Upper lobe of left lung (tissue), 6 donors: ENCODE measurements around the gene CRYM. TPM values are rescaled to one million over a fixed set of nuclear protein-coding genes. Genes with fewer than 3 reads are reported as not detected.

Experiments
- ATAC-seq, 2 donors: fragments of 200-7000 bp; cut with Tn5 transposase; one replicate each; pipeline ENCODE4 v1.9.1; 2022; ENCODE audit warnings: mild to moderate bottlenecking in 2 of 2, moderate library complexity in 2 of 2; ENCODE audit not compliant: low FRiP score in 2 of 2
- DNase-seq, 2 donors: peaks; one replicate each; pipeline ENCODE4 v3.0.0-alpha.2; 2019 to 2020
- H3K27ac ChIP-seq, 4 donors: fragments of 200-600 bp; sonication (generic); one replicate each; pipeline ENCODE4 v1.5.1; 2016 to 2019
- H3K27me3 ChIP-seq, 4 donors: fragments of 200-600 bp; sonication (generic); one replicate each; pipeline ENCODE4 v1.5.1; 2017 to 2019
- H3K36me3 ChIP-seq, 4 donors: fragments of 200-600 bp; sonication (generic); one replicate each; pipeline ENCODE4 v1.5.1; 2016 to 2019
- H3K4me1 ChIP-seq, 4 donors: fragments of 200-600 bp; sonication (generic); one replicate each; pipeline ENCODE4 v1.5.1; 2018 to 2019
- H3K4me3 ChIP-seq, 4 donors: fragments of 200-600 bp; sonication (generic); one replicate each; pipeline ENCODE4 v1.5.1; 2017 to 2019; ENCODE audit warnings: mild to moderate bottlenecking in 2 of 4, moderate library complexity in 1 of 4
- H3K9me3 ChIP-seq, 4 donors: fragments of 200-600 bp; sonication (generic); one replicate each; pipeline ENCODE4 v1.5.1; 2018 to 2019
- EP300 ChIP-seq, 4 donors: sonication (generic); formaldehyde crosslinking; IDR thresholded peaks; one replicate each; pipeline ENCODE4 v1.5.1; 2017; ENCODE audit warnings: antibody characterized with exemption in 4 of 4, control low read depth in 2 of 4
- POLR2A ChIP-seq, 4 donors: fragments of 450-650 bp; IDR thresholded peaks; one replicate each; pipeline ENCODE4 v1.5.1; 2016 to 2017; ENCODE audit warnings: antibody characterized with exemption in 4 of 4, mild to moderate bottlenecking in 2 of 4
- POLR2AphosphoS5 ChIP-seq, 2 donors: sonication (generic); formaldehyde crosslinking; IDR thresholded peaks; one replicate each; pipeline ENCODE4 v1.5.1; 2017; ENCODE audit warnings: antibody characterized with exemption in 2 of 2
- WGBS, 2 donors: methylation state at CpG; one replicate each; pipeline ENCODE4 v1.1.5; 2017 to 2018; 5-methylcytosine and 5-hydroxymethylcytosine counted together
- total RNA-seq, 6 donors: library from RNA; depleted of rRNA in 4 of 6; stranded (reverse); fragments of >200 nt in 4 of 6; gene quantifications; one replicate each; pipeline versions ENCODE4 v1.1.0 to v1.2.1, GENCODE V29; 2016 to 2021
- TF ChIP-seq, protein P1 (sequence below), 6 experiments: fragments of 450-650 bp in 4 of 6; fragments of 200-600 bp in 2 of 6; sonication (generic) in 2 of 6; IDR thresholded peaks; one replicate each; pipeline ENCODE4 v1.5.1; 2016 to 2019; ENCODE audit warnings: antibody characterized with exemption in 6 of 6
- donor health status: DM: no; HTN: no; CAD: no; lungs with moderate emphysema.
- donor health status: DM: no; HTN: yes; CAD: no; lungs with severe emphysema.

The CRYM gene
- total RNA-seq, 6 donors from 2014 or later = 2.0 to 18.6 (median 7.8) TPM

DNA sequence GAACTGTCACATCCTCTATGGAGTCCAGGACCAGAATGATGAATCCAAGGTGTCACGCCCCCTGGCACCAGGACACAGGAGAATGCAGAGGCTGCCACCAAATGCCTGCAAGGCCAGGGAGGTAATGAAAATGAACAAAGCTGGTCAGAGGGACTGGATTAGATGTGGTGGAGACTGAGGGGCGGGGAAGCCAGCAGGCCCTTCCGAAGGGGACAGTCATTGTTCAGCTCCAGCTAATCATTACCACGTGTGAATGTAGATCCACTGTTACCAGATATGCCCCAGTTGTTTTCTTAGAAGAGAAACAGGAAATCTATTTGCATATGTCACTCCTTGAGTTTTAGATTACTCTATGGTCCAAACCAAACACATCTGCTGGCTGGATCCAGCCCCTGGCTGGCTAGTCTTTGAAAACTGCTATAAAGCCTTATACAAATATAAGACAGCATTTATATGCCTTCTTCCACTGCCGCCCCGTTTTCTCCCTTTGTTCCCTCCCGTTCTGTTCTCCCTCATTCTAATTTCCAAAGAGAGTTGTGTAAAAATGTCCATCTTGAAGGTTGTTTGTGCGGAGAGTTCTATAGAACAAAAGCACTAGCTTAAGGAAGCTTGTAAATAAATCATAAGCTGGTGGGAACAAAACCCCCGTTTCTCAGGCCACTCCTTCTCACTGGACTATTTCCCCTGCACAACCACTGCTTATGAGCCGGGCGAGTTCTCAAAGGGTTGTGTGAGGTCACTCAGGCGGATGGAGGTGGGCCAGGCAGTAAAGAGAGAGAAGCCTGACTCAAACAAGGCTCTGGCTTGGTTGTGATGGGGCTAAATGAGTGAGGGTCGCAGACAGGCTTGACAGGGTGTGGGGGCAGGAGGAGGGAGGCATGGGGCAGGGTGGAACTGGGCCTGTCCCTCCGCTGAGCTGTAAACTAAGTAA is 14.2 kb downstream of the CRYM start:
- H3K36me3 ChIP-seq = no peaks in the 10 kb centered on the region
- ATAC-seq = peak in 1 of 2 donors; percentile 43
- no peak overlapping the region for H3K27ac ChIP-seq
- no peak overlapping the region for H3K4me3 ChIP-seq
- H3K4me1 ChIP-seq = peaks cover 0 to 3% (median 0%) of the 10 kb centered on the region in 4 donors
- H3K27me3 ChIP-seq = no peaks in the 10 kb centered on the region
- TF ChIP-seq EP300 (IDR thresholded peaks at IDR 0.05) (no peak), POLR2A (IDR thresholded peaks at IDR 0.05) (no peak), POLR2AphosphoS5 (IDR thresholded peaks at IDR 0.05) (no peak)
- TF ChIP-seq, protein P1, sequence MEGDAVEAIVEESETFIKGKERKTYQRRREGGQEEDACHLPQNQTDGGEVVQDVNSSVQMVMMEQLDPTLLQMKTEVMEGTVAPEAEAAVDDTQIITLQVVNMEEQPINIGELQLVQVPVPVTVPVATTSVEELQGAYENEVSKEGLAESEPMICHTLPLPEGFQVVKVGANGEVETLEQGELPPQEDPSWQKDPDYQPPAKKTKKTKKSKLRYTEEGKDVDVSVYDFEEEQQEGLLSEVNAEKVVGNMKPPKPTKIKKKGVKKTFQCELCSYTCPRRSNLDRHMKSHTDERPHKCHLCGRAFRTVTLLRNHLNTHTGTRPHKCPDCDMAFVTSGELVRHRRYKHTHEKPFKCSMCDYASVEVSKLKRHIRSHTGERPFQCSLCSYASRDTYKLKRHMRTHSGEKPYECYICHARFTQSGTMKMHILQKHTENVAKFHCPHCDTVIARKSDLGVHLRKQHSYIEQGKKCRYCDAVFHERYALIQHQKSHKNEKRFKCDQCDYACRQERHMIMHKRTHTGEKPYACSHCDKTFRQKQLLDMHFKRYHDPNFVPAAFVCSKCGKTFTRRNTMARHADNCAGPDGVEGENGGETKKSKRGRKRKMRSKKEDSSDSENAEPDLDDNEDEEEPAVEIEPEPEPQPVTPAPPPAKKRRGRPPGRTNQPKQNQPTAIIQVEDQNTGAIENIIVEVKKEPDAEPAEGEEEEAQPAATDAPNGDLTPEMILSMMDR (IDR thresholded peaks at IDR 0.05) = no peak
- no peaks in the 10 kb centered on the region for H3K9me3 ChIP-seq
- 64% methylated on average over 14 of the region's 14 CpGs for WGBS, 2 donors
- DNase-seq = no peak

DNA sequence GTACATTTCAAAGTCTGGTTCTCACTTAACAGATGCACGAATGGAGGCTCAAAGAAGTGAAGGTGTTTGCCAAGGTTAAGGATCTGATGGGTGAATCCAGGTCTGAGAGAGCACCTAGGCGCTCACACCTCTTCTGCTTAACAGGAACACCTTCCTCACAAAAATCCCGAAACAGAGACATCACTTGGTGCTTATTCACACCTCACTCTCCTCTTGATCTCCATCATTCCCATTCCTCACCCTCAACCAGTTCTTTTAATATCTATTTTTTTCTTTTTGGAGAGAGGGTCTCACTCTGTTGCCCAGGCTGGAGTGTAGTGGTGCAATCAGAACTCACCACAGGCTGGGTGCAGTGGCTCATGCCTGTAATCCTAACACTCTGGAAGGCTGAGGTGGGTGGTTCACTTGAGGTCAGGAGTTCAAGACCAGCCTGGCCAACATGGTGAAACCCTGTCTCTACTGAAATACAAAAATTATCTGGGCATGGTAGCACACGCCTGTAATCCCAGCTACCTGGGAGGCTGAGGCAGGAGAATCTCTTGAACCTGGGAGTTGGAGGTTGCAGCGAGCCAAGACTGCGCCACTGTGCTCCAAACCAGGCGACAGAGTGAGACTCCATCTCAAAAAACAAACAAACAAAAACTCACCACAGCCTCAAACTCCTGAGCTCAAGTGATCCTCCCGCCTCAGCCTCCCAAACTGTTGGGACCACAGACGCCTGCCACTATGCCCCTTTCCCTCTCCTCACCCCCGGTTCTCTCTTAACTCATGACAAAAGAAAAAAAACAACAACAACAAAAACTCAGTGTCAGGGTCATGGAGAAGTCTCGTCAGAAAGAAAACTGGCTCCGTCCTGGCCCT is 15.1 kb downstream of the CRYM start:
- 88 to 91% methylated on average over 12 of the region's 12 CpGs for WGBS, 2 donors
- TF ChIP-seq, protein P1 (IDR thresholded peaks at IDR 0.05) = no peak
- TF ChIP-seq EP300 (IDR thresholded peaks at IDR 0.05) = no peak
- TF ChIP-seq POLR2A (IDR thresholded peaks at IDR 0.05) = no peak
- TF ChIP-seq POLR2AphosphoS5 (IDR thresholded peaks at IDR 0.05) = no peak
- H3K36me3 ChIP-seq = no peaks in the 10 kb centered on the region
- DNase-seq = no peak
- no peaks in the 10 kb centered on the region for H3K27me3 ChIP-seq
- no peak overlapping the region for H3K4me3 ChIP-seq
- no peaks in the 10 kb centered on the region for H3K4me1 ChIP-seq
- H3K9me3 ChIP-seq = no peaks in the 10 kb centered on the region
- H3K27ac ChIP-seq = no peak overlapping the region
- ATAC-seq = no peak

GRCh38 chr16:21260870-21261791 is 17.0 kb downstream of the CRYM start:
- Histone ChIP-seq H3K36me3 (no peaks in the 10 kb centered on the region), H3K4me3 (no peak overlapping the region), H3K27me3 (no peaks in the 10 kb centered on the region), H3K9me3 (no peaks in the 10 kb centered on the region), H3K4me1 (no peaks in the 10 kb centered on the region), H3K27ac (no peak overlapping the region)
- 77 to 82% methylated on average over 6 to 9 of the region's 9 CpGs for WGBS, 2 donors
- no peak for DNase-seq
- no peak for TF ChIP-seq EP300 (IDR thresholded peaks at IDR 0.05)
- peak in 1 of 2 donors; percentile 43 for ATAC-seq

GRCh38 chr16:21257284-21257683 is 20.8 kb downstream of the CRYM start:
- H3K36me3 ChIP-seq = no peaks in the 10 kb centered on the region

More at GRCh38 chr16:21257284-21257683, 20.8 kb downstream of the CRYM start:
- 89 to 91% methylated on average over 3 to 4 of the region's 4 CpGs for WGBS, 2 donors
- no peaks in the 10 kb centered on the region for H3K9me3 ChIP-seq
- H3K4me3 ChIP-seq = no peak overlapping the region
- ATAC-seq (no peak), DNase-seq (no peak)
- no peak overlapping the region for H3K27ac ChIP-seq
- TF ChIP-seq EP300 (IDR thresholded peaks at IDR 0.05) (no peak), POLR2A (IDR thresholded peaks at IDR 0.05) (no peak), POLR2AphosphoS5 (IDR thresholded peaks at IDR 0.05) (no peak)
- TF ChIP-seq, protein P1 (IDR thresholded peaks at IDR 0.05) = no peak
- H3K4me1 ChIP-seq = no peaks in the 10 kb centered on the region
- H3K27me3 ChIP-seq = no peaks in the 10 kb centered on the region
